ENCODE data around the gene ATXN1.
A peak's percentile ranks its signal among the peaks of the same experiment; 100 is the strongest.

Gene ATXN1

DNA sequence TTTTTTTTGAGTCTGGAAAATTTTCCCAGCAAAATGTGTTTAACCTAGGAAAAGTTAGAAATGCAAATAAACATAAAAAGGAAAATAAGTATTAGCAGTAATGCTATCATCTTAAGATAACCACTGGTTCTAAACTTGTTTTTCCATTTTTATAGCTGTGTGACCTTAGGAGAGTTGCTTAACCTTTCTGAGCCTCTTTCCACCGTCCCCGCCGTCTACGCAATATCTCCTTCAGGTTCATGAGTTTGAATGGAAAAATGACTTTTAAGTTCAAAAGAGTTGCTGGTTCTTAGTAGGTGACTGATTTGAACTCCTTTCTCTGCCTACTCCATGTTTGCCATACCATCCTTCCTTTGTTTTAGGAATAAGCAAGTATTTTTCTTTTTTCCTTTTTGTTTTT, 478.9 kb downstream of the ATXN1 start:
- H3K4me1 ChIP-seq (ENCODE audit: control insufficient read depth, insufficient read depth, low read length) = no peaks in the 10 kb centered on the region
- H3K9me3 ChIP-seq (ENCODE audit: control insufficient read depth, insufficient read depth, low read length) = no peaks in the 10 kb centered on the region
- no peak for DNase-seq (ENCODE audit: low read depth, low spot score)
- H3K36me3 ChIP-seq (ENCODE audit: control insufficient read depth, insufficient read depth, low read length) = no peaks in the 10 kb centered on the region; the same call in 1 of the 2 replicates
- no peaks in the 10 kb centered on the region for H3K27me3 ChIP-seq (ENCODE audit: control insufficient read depth, insufficient read depth, low read length)
- no peak overlapping the region for H3K27ac ChIP-seq (ENCODE audit: low read length)
- WGBS (ENCODE audit: insufficient coverage, insufficient read length) = no CpG with 5 or more reads among the region's 4 CpGs
- no peak overlapping the region for H3K4me3 ChIP-seq (ENCODE audit: low read length)

DNA sequence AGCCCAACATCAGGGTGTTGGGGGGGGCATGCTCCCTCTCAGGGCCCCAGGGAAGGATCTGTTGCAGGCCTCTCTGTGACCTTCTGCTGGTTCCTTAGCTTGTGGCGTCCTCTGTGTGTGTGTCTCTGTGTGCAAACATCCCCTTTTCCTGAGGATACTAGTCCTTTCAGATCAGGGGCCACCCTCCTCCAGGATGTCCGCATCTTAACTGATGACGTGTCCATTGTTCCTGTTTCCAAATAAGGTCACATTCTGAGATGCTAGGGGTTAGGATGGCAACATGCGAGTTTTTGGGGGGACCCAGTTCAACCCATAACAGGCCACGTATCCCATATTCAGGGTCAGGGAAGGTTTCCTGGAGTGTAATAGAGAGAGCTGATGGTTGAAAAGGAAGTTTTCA, 482.0 kb downstream of the ATXN1 start:
- H3K27ac ChIP-seq (ENCODE audit: low read length) = no peak overlapping the region
- 0 out of 2 replicates have a peak, but pooled peaks cover 1% of the 10 kb centered on the region for H3K4me1 ChIP-seq (ENCODE audit: control insufficient read depth, insufficient read depth, low read length)
- no peaks in the 10 kb centered on the region for H3K27me3 ChIP-seq (ENCODE audit: control insufficient read depth, insufficient read depth, low read length)
- no peak overlapping the region for H3K4me3 ChIP-seq (ENCODE audit: low read length)
- H3K9me3 ChIP-seq (ENCODE audit: control insufficient read depth, insufficient read depth, low read length) = no peaks in the 10 kb centered on the region; the same call in 1 of the 2 replicates
- no CpG with 5 or more reads among the region's 5 CpGs for WGBS (ENCODE audit: insufficient coverage, insufficient read length)
- no peaks in the 10 kb centered on the region; the same call in 1 of the 2 replicates for H3K36me3 ChIP-seq (ENCODE audit: control insufficient read depth, insufficient read depth, low read length)
- DNase-seq (ENCODE audit: low read depth, low spot score) = no peak

DNA sequence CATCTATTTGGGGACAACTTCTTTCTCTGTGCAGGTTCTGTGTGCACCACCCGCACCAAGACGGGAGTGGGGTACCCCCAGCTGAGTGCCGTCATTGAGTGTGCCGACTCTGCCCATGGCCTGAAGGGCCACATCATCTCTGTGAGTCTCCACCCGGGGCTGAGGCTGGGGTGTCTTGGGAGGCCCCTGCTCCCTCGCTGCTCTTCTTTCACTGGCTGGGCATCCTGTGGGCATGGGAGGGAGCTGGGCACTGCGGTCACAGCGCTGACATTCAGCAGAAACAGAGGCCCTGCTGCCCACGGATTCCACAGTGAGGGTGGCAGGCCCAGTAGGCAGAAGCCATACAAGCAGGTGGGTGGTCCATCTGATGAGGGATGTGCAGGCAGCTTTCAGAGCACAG, 482.5 kb downstream of the ATXN1 start:
- no peak overlapping the region for H3K4me3 ChIP-seq (ENCODE audit: low read length)
- no peak overlapping the region for H3K27ac ChIP-seq (ENCODE audit: low read length)
- DNase-seq (ENCODE audit: low read depth, low spot score) = no peak
- H3K36me3 ChIP-seq (ENCODE audit: control insufficient read depth, insufficient read depth, low read length) = no peaks in the 10 kb centered on the region; the same call in 1 of the 2 replicates
- no peaks in the 10 kb centered on the region for H3K27me3 ChIP-seq (ENCODE audit: control insufficient read depth, insufficient read depth, low read length)
- no CpG with 5 or more reads among the region's 9 CpGs for WGBS (ENCODE audit: insufficient coverage, insufficient read length)
- 0 out of 2 replicates have a peak, but pooled peaks cover 1% of the 10 kb centered on the region for H3K4me1 ChIP-seq (ENCODE audit: control insufficient read depth, insufficient read depth, low read length)
- no peaks in the 10 kb centered on the region; the same call in 1 of the 2 replicates for H3K9me3 ChIP-seq (ENCODE audit: control insufficient read depth, insufficient read depth, low read length)

DNA sequence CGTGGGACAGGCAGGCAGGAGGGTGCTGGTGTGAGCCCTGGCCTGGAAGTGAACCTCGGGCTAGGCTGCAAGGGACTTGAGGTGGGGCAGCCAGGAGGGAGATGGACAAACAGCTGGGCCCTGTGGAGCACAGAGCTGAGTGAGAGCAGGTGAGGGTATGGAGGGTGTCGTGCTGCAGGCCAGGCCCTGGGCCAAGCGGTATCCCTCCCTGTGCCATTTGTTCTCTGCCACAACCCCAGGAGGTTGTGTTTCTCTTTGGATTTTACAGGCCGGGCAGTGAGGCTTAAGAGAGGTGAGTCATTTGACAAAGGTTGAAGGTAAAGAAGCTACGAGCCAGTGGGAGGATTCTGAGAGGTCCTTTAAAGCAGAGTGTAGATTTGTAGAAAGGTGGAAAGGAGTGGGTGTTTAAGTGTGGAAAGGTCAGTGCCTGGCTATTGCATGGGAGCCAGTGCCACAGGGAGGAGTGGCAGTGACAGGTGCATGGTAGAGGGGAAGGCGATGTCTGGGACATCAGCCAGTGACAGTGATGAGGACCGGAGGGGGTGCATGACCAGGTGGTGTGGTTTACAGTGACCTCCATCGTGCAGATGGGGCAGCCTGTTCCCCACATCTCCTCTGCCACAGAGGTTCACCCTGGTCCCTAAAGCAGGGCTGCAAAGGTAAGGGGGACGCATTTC, 483.1 kb downstream of the ATXN1 start:
- Histone ChIP-seq H3K36me3 (ENCODE audit: control insufficient read depth, insufficient read depth, low read length) (no peaks in the 10 kb centered on the region; the same call in 1 of the 2 replicates), H3K9me3 (ENCODE audit: control insufficient read depth, insufficient read depth, low read length) (no peaks in the 10 kb centered on the region; the same call in 1 of the 2 replicates), H3K4me1 (ENCODE audit: control insufficient read depth, insufficient read depth, low read length) (0 out of 2 replicates have a peak, but pooled peaks cover 1% of the 10 kb centered on the region), H3K27me3 (ENCODE audit: control insufficient read depth, insufficient read depth, low read length) (no peaks in the 10 kb centered on the region), H3K27ac (ENCODE audit: low read length) (no peak overlapping the region), H3K4me3 (ENCODE audit: low read length) (no peak overlapping the region)
- DNase-seq (ENCODE audit: low read depth, low spot score) = no peak
- no CpG with 5 or more reads among the region's 10 CpGs for WGBS (ENCODE audit: insufficient coverage, insufficient read length)

DNA sequence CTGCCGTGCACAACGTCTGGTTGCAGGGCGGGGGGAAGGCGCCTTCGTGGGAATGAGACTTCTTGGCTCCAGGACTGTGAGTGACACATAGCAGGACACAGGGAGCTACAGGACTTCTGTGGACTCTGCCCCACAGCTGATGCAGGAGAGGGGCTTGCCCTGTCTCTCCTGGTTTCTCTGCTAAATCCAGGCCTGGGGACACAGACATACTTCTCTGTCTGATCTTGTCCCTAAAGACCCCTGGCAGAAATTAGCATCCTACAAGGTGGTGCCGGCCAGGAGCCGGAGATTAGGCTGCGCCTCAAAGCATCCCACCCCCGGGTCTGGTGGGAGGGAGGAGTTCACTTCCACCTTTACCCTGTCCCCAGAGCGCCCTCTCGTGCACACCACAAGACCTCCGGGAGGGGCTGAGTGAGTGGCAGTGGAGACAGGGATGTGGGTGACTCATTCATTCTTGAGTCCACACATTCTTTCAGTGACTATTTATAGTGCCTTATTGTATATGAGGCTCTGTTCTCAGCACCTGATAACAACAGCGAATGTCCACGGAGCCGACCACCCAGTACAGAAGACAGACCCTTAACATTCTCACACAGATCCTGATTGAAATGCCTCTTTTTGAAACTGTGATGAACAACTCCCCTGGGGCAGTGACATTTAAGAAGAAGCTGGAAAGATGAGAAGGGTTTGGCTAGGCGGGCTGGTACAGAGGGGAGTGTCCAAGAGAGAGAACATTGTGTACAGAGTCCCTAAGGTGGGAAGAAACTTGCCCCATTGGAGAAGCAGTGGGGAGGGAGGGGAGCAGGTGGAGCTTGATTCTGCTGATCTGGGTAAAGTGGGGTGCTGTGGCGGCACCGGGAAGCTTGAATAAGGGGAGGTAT, 483.9 kb downstream of the ATXN1 start:
- H3K36me3 ChIP-seq (ENCODE audit: control insufficient read depth, insufficient read depth, low read length) = no peaks in the 10 kb centered on the region; the same call in 1 of the 2 replicates
- H3K4me3 ChIP-seq (ENCODE audit: low read length) = no peak overlapping the region
- H3K27ac ChIP-seq (ENCODE audit: low read length) = no peak overlapping the region
- no peaks in the 10 kb centered on the region for H3K27me3 ChIP-seq (ENCODE audit: control insufficient read depth, insufficient read depth, low read length)
- H3K4me1 ChIP-seq (ENCODE audit: control insufficient read depth, insufficient read depth, low read length) = 0 out of 2 replicates have a peak, but pooled peaks cover 1% of the 10 kb centered on the region
- no CpG with 5 or more reads among the region's 18 CpGs for WGBS (ENCODE audit: insufficient coverage, insufficient read length)
- H3K9me3 ChIP-seq (ENCODE audit: control insufficient read depth, insufficient read depth, low read length) = no peaks in the 10 kb centered on the region; the same call in 1 of the 2 replicates
- DNase-seq (ENCODE audit: low read depth, low spot score) = peak; percentile 37

DNA sequence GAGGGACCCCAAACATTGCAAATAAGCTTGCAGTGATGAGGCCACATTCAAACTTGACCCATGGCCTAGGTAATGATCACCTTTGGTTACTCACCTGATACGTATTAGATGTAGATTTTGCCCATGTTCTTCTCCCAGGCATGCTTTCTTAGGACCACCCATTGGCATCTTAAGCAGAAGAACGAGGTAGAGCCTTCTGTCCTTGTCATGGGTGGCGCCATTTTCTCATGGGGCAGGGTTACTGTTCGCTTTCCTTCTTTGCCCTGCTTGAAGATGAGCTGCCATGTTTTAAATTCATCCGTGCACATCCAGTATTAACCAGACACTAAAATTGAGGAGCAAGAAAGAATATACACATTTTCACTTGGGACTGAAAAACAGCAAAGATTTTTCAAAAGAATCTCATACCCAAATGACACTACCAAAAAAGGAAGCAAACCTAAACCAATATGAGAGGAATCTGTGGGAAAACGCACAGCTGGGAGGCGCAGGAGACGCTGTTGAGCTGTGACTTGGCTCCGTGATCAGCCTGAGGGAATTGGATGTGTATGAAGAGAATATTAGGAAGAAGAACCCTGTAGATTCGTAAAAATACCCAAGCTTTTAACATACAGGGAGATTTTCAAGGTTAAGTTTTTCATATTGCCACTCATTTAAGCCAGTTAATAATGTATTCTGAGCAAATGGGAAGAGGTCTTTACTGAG, 486.2 kb downstream of the ATXN1 start:
- Histone ChIP-seq H3K4me1 (ENCODE audit: control insufficient read depth, insufficient read depth, low read length) (0 out of 2 replicates have a peak, but pooled peaks cover 1% of the 10 kb centered on the region), H3K4me3 (ENCODE audit: low read length) (no peak overlapping the region)
- WGBS (ENCODE audit: insufficient coverage, insufficient read length) = no CpG with 5 or more reads among the region's 10 CpGs

DNA sequence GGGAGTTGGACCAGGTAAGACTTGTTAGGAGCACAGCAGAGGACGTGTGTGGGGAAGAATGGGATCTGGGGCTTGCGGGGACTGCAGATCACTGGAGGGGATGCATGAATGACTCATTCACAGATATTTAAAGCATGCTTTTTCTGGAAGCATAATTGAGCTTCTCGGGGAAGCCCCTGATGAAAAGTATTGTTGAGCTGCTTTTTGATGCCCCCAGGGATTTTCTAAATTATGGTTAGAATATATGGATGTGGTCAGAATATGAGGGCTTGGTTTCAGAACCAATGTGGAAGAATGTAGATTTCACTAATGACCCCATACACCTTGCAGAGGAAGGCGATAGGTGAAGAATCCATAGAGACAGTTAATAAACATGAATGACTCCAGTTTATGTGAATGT, 486.8 kb downstream of the ATXN1 start:
- no peaks in the 10 kb centered on the region; the same call in 1 of the 2 replicates for H3K9me3 ChIP-seq (ENCODE audit: control insufficient read depth, insufficient read depth, low read length)
- no peaks in the 10 kb centered on the region; the same call in 1 of the 2 replicates for H3K36me3 ChIP-seq (ENCODE audit: control insufficient read depth, insufficient read depth, low read length)
- no peaks in the 10 kb centered on the region for H3K27me3 ChIP-seq (ENCODE audit: control insufficient read depth, insufficient read depth, low read length)
- WGBS (ENCODE audit: insufficient coverage, insufficient read length) = no CpG with 5 or more reads among the region's 4 CpGs
- no peak overlapping the region for H3K4me3 ChIP-seq (ENCODE audit: low read length)
- no peak overlapping the region for H3K27ac ChIP-seq (ENCODE audit: low read length)
- no peak for DNase-seq (ENCODE audit: low read depth, low spot score)
- H3K4me1 ChIP-seq (ENCODE audit: control insufficient read depth, insufficient read depth, low read length) = 0 out of 2 replicates have a peak, but pooled peaks cover 1% of the 10 kb centered on the region

More for the DNA sequence above, 486.2 kb downstream of the ATXN1 start:
- H3K9me3 ChIP-seq (ENCODE audit: control insufficient read depth, insufficient read depth, low read length) = no peaks in the 10 kb centered on the region; the same call in 1 of the 2 replicates
- H3K27me3 ChIP-seq (ENCODE audit: control insufficient read depth, insufficient read depth, low read length) = no peaks in the 10 kb centered on the region
- H3K27ac ChIP-seq (ENCODE audit: low read length) = no peak overlapping the region
- no peaks in the 10 kb centered on the region; the same call in 1 of the 2 replicates for H3K36me3 ChIP-seq (ENCODE audit: control insufficient read depth, insufficient read depth, low read length)
- no peak for DNase-seq (ENCODE audit: low read depth, low spot score)

DNA sequence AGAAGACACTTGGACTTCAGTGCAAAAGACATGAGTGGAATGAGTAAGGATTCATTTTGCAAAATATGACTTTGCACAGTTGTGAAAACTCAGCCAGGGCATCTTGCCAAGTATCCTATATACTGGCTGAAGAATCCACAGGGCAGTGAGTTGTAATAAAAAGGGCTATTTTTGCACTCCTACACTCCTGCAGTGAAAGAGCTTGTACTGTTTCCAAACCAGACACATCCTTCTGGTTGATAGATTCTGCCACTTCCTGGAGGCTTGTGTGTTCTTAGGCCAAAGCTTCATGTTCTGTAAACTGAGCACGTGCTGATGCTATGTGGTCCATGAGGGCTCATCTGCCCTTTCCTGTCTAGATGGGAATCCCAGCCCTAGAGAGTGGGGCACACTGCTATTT, 488.0 kb downstream of the ATXN1 start:
- Histone ChIP-seq H3K4me3 (ENCODE audit: low read length) (no peak overlapping the region), H3K27me3 (ENCODE audit: control insufficient read depth, insufficient read depth, low read length) (no peaks in the 10 kb centered on the region), H3K36me3 (ENCODE audit: control insufficient read depth, insufficient read depth, low read length) (no peaks in the 10 kb centered on the region), H3K9me3 (ENCODE audit: control insufficient read depth, insufficient read depth, low read length) (no peaks in the 10 kb centered on the region; the same call in 1 of the 2 replicates), H3K27ac (ENCODE audit: low read length) (no peak overlapping the region), H3K4me1 (ENCODE audit: control insufficient read depth, insufficient read depth, low read length) (0 out of 2 replicates have a peak, but pooled peaks cover 1% of the 10 kb centered on the region)
- no peak for DNase-seq (ENCODE audit: low read depth, low spot score)
- WGBS (ENCODE audit: insufficient coverage, insufficient read length) = no CpG with 5 or more reads among the region's 1 CpG

DNA sequence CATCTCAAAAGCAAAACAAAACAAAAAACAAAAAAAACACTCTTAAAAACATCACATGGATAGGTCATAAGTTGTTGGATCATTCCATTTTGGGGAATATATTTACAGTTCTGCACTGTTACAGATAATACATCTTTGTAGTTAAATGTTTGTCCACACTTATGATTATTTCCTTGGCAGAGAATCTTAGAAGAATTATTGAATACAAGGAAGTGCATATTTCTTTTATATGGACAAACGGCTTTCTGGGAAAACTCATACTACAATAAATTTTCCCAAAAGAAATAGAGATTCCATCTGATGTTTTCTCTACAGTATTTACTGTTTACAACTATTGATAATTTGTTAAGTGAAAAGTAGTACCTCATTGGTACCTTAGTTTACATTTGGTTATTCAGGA, 489.1 kb downstream of the ATXN1 start:
- DNase-seq (ENCODE audit: low read depth, low spot score) = no peak
- WGBS (ENCODE audit: insufficient coverage, insufficient read length) = no CpG with 5 or more reads among the region's 1 CpG
- H3K27me3 ChIP-seq (ENCODE audit: control insufficient read depth, insufficient read depth, low read length) = no peaks in the 10 kb centered on the region

DNA sequence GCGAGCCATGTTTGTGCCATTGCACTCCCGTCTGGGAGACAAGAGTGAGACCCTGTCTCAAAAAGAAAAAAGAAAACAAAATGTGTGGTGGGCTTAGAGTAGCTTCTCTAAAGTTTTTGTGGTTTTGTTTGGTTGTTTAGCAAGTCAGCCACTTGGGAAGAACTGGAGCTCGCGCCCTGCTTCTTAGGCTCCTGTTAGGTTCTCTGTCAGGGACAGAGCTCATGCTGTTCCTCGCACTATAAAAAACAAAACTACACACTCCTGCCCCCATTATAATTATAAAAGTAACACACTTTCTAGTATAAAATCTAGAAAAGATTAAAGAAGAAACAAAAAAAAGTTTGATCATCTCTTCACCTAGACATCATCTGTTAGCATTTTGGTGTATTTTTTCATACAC, 489.8 kb downstream of the ATXN1 start:
- Histone ChIP-seq H3K4me3 (ENCODE audit: low read length) (no peak overlapping the region), H3K27ac (ENCODE audit: low read length) (no peak overlapping the region), H3K4me1 (ENCODE audit: control insufficient read depth, insufficient read depth, low read length) (no peaks in the 10 kb centered on the region), H3K36me3 (ENCODE audit: control insufficient read depth, insufficient read depth, low read length) (no peaks in the 10 kb centered on the region), H3K27me3 (ENCODE audit: control insufficient read depth, insufficient read depth, low read length) (no peaks in the 10 kb centered on the region), H3K9me3 (ENCODE audit: control insufficient read depth, insufficient read depth, low read length) (no peaks in the 10 kb centered on the region; the same call in 1 of the 2 replicates)
- WGBS (ENCODE audit: insufficient coverage, insufficient read length) = no CpG with 5 or more reads among the region's 5 CpGs
- no peak for DNase-seq (ENCODE audit: low read depth, low spot score)

More for the DNA sequence above, 489.1 kb downstream of the ATXN1 start:
- Histone ChIP-seq H3K4me3 (ENCODE audit: low read length) (no peak overlapping the region), H3K9me3 (ENCODE audit: control insufficient read depth, insufficient read depth, low read length) (no peaks in the 10 kb centered on the region; the same call in 1 of the 2 replicates), H3K27ac (ENCODE audit: low read length) (no peak overlapping the region), H3K4me1 (ENCODE audit: control insufficient read depth, insufficient read depth, low read length) (0 out of 2 replicates have a peak, but pooled peaks cover 1% of the 10 kb centered on the region), H3K36me3 (ENCODE audit: control insufficient read depth, insufficient read depth, low read length) (no peaks in the 10 kb centered on the region)
